Left lung (tissue), 10 donors: Measurements from ENCODE around the gene CUL2. TPM values are rescaled to one million over a fixed set of nuclear protein-coding genes. Genes with fewer than 3 reads are reported as not detected.
A peak's percentile ranks its signal among the peaks of the same experiment; 100 is the strongest.

ENCODE experiments used
- ATAC-seq: fragments of 200-7000 bp; cut with Tn5 transposase; one replicate; pipeline ENCODE4 v1.9.1; 2020; ENCODE audit warnings: moderate library complexity
- DNase-seq, 4 donors: peaks; one replicate each; pipeline ENCODE4 v3.0.0-alpha.2; 2013 to 2020
- H3K27ac ChIP-seq, 2 donors: fragments of 200-600 bp; sonication (generic) in 1 of 2; one replicate each; pipeline versions ENCODE4 v1.5.0 to v1.8.0; 2020 to 2021
- H3K27me3 ChIP-seq, 2 donors: fragments of 200-600 bp; sonication (generic) in 1 of 2; one replicate each; pipeline versions ENCODE4 v1.5.0 to v1.8.0; 2020 to 2021
- H3K36me3 ChIP-seq, 2 donors: fragments of 200-600 bp; sonication (generic) in 1 of 2; one replicate each; pipeline versions ENCODE4 v1.5.0 to v1.8.0; 2020 to 2021
- H3K4me1 ChIP-seq, 2 donors: fragments of 200-600 bp; one replicate each; pipeline ENCODE4 v1.8.0; 2021
- H3K4me3 ChIP-seq, 2 donors: fragments of 200-600 bp; sonication (generic) in 1 of 2; one replicate each; pipeline versions ENCODE4 v1.5.0 to v1.8.0; 2020 to 2021; ENCODE audit warnings: mild to moderate bottlenecking in 1 of 2
- H3K9me3 ChIP-seq, 2 donors: fragments of 200-600 bp; sonication (generic) in 1 of 2; one replicate each; pipeline versions ENCODE4 v1.5.0 to v1.8.0; 2020 to 2021
- CTCF ChIP-seq, 2 donors: fragments of 200-600 bp; sonication (generic) in 1 of 2; IDR thresholded peaks; one replicate each; pipeline versions ENCODE4 v1.5.0 to v1.8.0; 2021; ENCODE audit warnings: antibody characterized with exemption in 2 of 2
- intact Hi-C, 2 donors: fragments of 100-400 bp; cut with DNase I; formaldehyde crosslinking; loops; one replicate each; pipeline versions ENCODE4 v1.11.2 to v1.14.2; 2022
- polyA plus RNA-seq, 6 donors: library from polyadenylated mRNA; unstranded; fragments of 120-200 nt; gene quantifications; one replicate each; pipeline ENCODE4 v1.2.1, GENCODE V29; 2013; ENCODE audit not compliant: insufficient read length in 6 of 6
- total RNA-seq, 2 donors: library from RNA; stranded (reverse); fragmentation: NEBNext Ultra II Directional; extraction: Animal tissue kit (Norgen Biotek cat#: 25700); gene quantifications; one replicate each; pipeline ENCODE4 v1.2.1, GENCODE V29; 2021
- donor health status: DM: no; HTN: yes; CAD: no.
- donor health status: DM: no; HTN: no; CAD: no.

The CUL2 gene
- total and polyA plus RNA-seq, 8 donors: 28.7 to 42.5 (median 37.4) TPM

GRCh38 chr10:35132727-35133126 lies 42.6 kb upstream of the CUL2 start:
- H3K27ac ChIP-seq: no peak overlapping the region
- no peaks in the 10 kb centered on the region for H3K36me3 ChIP-seq
- no peak for TF ChIP-seq CTCF (IDR thresholded peaks at IDR 0.05)
- H3K27me3 ChIP-seq: no peaks in the 10 kb centered on the region
- no peaks in the 10 kb centered on the region for H3K9me3 ChIP-seq
- no peak for DNase-seq
- H3K4me1 ChIP-seq: peaks cover 5 to 28% of the 10 kb centered on the region in 2 donors
- ATAC-seq: no peak
- H3K4me3 ChIP-seq: no peak overlapping the region
- intact Hi-C loops: no loop called here

- Histone ChIP-seq H3K4me3 (no peak overlapping the region), H3K27ac (no peak overlapping the region), H3K9me3 (no peaks in the 10 kb centered on the region), H3K4me1 (peaks cover 5 to 27% of the 10 kb centered on the region in 2 donors), H3K27me3 (no peaks in the 10 kb centered on the region), H3K36me3 (no peaks in the 10 kb centered on the region)
- intact Hi-C loops: no loop called here
- DNase-seq (no peak), ATAC-seq (no peak)
- TF ChIP-seq CTCF (IDR thresholded peaks at IDR 0.05): no peak
Measured at GRCh38 chr10:35130663-35131062, 40.5 kb upstream of the CUL2 start.

- ATAC-seq (no peak), DNase-seq (no peak)
- no peaks in the 10 kb centered on the region for H3K27me3 ChIP-seq
- H3K4me3 ChIP-seq: no peak overlapping the region
- intact Hi-C loops: loop anchor here in 1 of 2 donors (5.0 kb wide), 1 partner anchor 68 kb away; no protein-coding TSS in a partner anchor
- H3K27ac ChIP-seq: no peak overlapping the region
- H3K9me3 ChIP-seq: no peaks in the 10 kb centered on the region
- peaks cover 5 to 26% of the 10 kb centered on the region in 2 donors for H3K4me1 ChIP-seq
- no peaks in the 10 kb centered on the region for H3K36me3 ChIP-seq
- TF ChIP-seq CTCF (IDR thresholded peaks at IDR 0.05): no peak
Measured at GRCh38 chr10:35129185-35129674, 39.1 kb upstream of the CUL2 start.

GRCh38 chr10:35127289-35127891 lies 37.2 kb upstream of the CUL2 start:
- intact Hi-C loops: loop anchor here in 1 of 2 donors (5.0 kb wide), 1 partner anchor 70 kb away; no protein-coding TSS in a partner anchor
- no peaks in the 10 kb centered on the region for H3K27me3 ChIP-seq
- peak; percentile 9 for ATAC-seq

More at GRCh38 chr10:35127289-35127891, 37.2 kb upstream of the CUL2 start:
- peak; percentile 62 to 93 (median 67) for DNase-seq
- H3K27ac ChIP-seq: peak overlapping the region; percentile 100
- peak overlapping the region; percentile 58 to 77 for H3K4me3 ChIP-seq
- no peak for TF ChIP-seq CTCF (IDR thresholded peaks at IDR 0.05)
- H3K36me3 ChIP-seq: no peaks in the 10 kb centered on the region
- peaks cover 5 to 26% of the 10 kb centered on the region in 2 donors for H3K4me1 ChIP-seq
- H3K9me3 ChIP-seq: no peaks in the 10 kb centered on the region
